GM23248 (cell line): ENCODE measurements around the gene IQSEC1.

ENCODE experiments used
- EZH2 ChIP-seq: fragments of 200-600 bp; sonication (generic); IDR thresholded peaks from 2 replicates; pipeline ENCODE4 v1.6.1; 2018; ENCODE audit warnings: antibody characterized with exemption, mild to moderate bottlenecking; ENCODE audit not compliant: insufficient read depth, poor library complexity, severe bottlenecking
- EZH2phosphoT487 ChIP-seq: fragments of 200-600 bp; sonication (generic); IDR thresholded peaks from 2 replicates; pipeline ENCODE4 v1.6.1; 2018; ENCODE audit warnings: antibody characterized with exemption, moderate library complexity, mild to moderate bottlenecking, low read depth; ENCODE audit not compliant: insufficient read depth

DNA sequence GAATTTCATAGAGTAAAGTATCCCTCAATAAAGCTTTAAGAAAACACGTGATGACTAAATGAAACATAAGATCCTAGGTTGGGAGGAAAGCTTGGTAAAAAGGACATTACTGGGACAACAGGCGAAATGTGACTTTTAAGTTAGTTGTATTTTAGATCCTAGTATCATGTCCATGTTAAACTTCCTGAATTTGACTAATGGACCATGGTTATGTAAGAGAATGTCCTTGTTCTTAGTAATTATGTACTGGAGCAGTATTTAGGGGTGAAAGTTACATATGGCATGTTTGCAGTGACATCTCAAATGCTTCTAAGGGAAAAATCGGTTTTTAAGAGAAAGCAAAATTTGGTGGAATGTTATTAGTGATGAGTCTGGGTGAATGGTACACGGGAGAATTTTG is 69.6 kb downstream of the IQSEC1 start:
- no peak for TF ChIP-seq EZH2
- TF ChIP-seq EZH2phosphoT487 = no peak
